Mesothelial cell of epicardium (in vitro differentiated cells): ENCODE measurements around the gene CUZD1. TPM values are rescaled to one million over a fixed set of nuclear protein-coding genes. Genes with fewer than 3 reads are reported as not detected.

ENCODE experiments used
- DNase-seq, 2 experiments: peaks; one replicate each; pipeline ENCODE4 v3.0.0; 2021; ENCODE audit warnings: low spot score in 2 of 2; ENCODE audit not compliant: unreplicated experiment in 2 of 2
- H3K27ac Mint-ChIP-seq: 2 replicates; pipeline ENCODE4 v1.8.0; 2021; ENCODE audit warnings: mixed read lengths
- H3K27me3 Mint-ChIP-seq: 2 replicates; pipeline ENCODE4 v1.8.0; 2021; ENCODE audit warnings: low read depth, mixed read lengths
- H3K36me3 Mint-ChIP-seq: 2 replicates; pipeline ENCODE4 v1.8.0; 2021; ENCODE audit warnings: mixed read lengths
- H3K4me1 Mint-ChIP-seq: 2 replicates; pipeline ENCODE4 v1.8.0; 2021; ENCODE audit warnings: mixed read lengths
- H3K4me3 Mint-ChIP-seq: 2 replicates; pipeline ENCODE4 v1.8.0; 2021; ENCODE audit warnings: mild to moderate bottlenecking, moderate library complexity, mixed read lengths
- H3K9me3 Mint-ChIP-seq: 2 replicates; pipeline ENCODE4 v1.8.0; 2021; ENCODE audit warnings: mixed read lengths
- total RNA-seq: library from RNA; stranded (reverse); gene quantifications from 3 replicates; pipeline ENCODE4 v1.2.1, GENCODE V29; 2021
- TF ChIP-seq, protein P1 (sequence below): fragments of 200-600 bp; sonication (generic); IDR thresholded peaks from one replicate; pipeline ENCODE4 v1.5.0; 2021; ENCODE audit warnings: antibody characterized with exemption; ENCODE audit not compliant: unreplicated experiment

The CUZD1 gene
- total RNA-seq, 1 donor from 2014 or later, result not detected

DNA sequence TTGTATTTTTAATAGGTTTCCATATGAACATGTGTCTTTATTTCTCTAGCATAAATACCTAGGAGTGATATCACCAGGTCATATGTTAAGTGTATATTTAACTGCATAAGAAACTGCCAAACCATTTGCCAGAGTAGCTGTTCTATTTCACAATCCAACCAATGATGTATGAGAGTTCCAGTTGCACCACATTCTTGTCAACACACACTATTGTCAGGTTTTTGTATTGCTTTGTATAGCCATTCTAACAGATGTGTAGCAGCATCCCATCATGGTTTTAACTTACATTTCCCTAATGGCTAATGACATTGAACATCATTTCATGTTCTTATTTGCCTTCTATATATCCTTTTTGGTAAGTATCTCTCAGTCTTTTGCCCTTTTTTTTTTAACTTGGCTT lies 4.1 kb downstream of the CUZD1 start:
- Mint-ChIP-seq H3K36me3 (no peaks in the 10 kb centered on the region), H3K27me3 (peaks cover 23% of the 10 kb centered on the region), H3K4me3 (no peak overlapping the region), H3K9me3 (peaks cover 6% of the 10 kb centered on the region), H3K27ac (no peak overlapping the region), H3K4me1 (peaks cover 2% of the 10 kb centered on the region)
- TF ChIP-seq, protein P1, sequence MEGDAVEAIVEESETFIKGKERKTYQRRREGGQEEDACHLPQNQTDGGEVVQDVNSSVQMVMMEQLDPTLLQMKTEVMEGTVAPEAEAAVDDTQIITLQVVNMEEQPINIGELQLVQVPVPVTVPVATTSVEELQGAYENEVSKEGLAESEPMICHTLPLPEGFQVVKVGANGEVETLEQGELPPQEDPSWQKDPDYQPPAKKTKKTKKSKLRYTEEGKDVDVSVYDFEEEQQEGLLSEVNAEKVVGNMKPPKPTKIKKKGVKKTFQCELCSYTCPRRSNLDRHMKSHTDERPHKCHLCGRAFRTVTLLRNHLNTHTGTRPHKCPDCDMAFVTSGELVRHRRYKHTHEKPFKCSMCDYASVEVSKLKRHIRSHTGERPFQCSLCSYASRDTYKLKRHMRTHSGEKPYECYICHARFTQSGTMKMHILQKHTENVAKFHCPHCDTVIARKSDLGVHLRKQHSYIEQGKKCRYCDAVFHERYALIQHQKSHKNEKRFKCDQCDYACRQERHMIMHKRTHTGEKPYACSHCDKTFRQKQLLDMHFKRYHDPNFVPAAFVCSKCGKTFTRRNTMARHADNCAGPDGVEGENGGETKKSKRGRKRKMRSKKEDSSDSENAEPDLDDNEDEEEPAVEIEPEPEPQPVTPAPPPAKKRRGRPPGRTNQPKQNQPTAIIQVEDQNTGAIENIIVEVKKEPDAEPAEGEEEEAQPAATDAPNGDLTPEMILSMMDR, result no peak
- DNase-seq, result no peak

DNA sequence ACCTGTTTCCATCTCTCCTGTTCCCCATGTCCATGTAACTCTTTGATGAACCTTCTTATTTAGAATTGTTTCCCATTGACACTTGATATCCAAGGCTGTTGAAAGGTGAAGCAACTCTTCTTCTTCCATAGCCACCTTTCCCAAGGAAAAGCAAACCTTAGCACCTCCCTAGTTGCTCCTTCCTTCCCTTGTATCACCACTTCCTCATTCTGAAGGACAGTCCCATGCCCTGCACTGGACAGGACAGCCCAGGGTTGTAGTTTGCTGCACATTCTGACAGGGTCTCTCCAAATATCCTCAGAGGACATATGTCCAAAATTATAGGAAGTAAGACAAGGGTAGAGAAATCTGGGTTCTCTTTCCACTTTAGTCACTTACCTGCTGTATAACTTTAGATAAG lies 6.2 kb downstream of the CUZD1 start:
- DNase-seq, result no peak
- H3K27ac Mint-ChIP-seq, result no peak overlapping the region
- H3K36me3 Mint-ChIP-seq, result no peaks in the 10 kb centered on the region
- peaks cover 6% of the 10 kb centered on the region for H3K9me3 Mint-ChIP-seq
- H3K27me3 Mint-ChIP-seq, result peaks cover 25% of the 10 kb centered on the region
- TF ChIP-seq, protein P1, result no peak
- H3K4me1 Mint-ChIP-seq, result no peaks in the 10 kb centered on the region
- H3K4me3 Mint-ChIP-seq, result no peak overlapping the region

DNA sequence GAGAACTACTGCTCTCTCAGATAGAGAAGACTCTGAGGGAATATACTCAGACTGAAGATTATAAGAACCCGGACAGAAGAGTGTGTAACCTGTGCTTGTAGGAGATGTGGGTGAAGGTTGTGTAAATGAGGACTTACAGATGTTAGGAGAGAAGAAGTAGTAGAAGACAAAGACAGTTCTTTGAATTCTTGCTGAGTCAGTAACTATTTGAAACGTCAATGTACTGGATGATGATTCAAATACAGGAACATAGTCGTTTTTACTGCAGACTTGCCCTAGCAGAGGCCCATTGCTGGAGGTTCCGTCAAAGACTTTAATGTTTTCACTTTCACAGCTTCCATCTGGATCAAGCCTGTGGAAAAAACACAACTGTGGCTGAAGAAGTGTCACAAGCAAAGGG lies 6.8 kb downstream of the CUZD1 start:
- no peak for DNase-seq
- Mint-ChIP-seq H3K9me3 (peaks cover 6% of the 10 kb centered on the region), H3K4me3 (no peak overlapping the region), H3K27ac (no peak overlapping the region), H3K4me1 (no peaks in the 10 kb centered on the region), H3K27me3 (peaks cover 25% of the 10 kb centered on the region), H3K36me3 (no peaks in the 10 kb centered on the region)
- TF ChIP-seq, protein P1, result no peak

DNA sequence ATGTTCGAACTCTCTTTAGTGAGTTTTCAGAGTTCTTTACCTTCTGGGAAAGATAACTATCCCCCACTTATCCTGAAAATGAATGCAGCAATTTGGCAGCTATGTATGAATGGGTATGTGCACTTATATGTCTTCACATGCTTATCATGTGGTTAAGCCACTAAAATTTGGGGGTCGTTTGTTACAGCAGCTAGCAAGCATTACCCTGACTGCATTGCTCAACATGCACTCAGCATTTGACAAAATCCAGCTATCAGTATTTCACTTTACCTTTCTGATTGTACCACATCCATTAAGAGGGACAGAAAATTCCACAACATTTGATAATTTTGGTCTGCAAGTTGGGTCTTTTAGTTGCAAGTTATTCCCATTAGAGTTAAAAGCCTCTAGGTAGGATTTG lies 9.7 kb downstream of the CUZD1 start:
- no peak overlapping the region for H3K4me3 Mint-ChIP-seq
- no peaks in the 10 kb centered on the region for H3K9me3 Mint-ChIP-seq
- H3K36me3 Mint-ChIP-seq, result no peaks in the 10 kb centered on the region
- H3K27ac Mint-ChIP-seq, result no peak overlapping the region
- peaks cover 28% of the 10 kb centered on the region for H3K27me3 Mint-ChIP-seq
- H3K4me1 Mint-ChIP-seq, result no peaks in the 10 kb centered on the region
- TF ChIP-seq, protein P1, result no peak
- DNase-seq, result no peak

DNA sequence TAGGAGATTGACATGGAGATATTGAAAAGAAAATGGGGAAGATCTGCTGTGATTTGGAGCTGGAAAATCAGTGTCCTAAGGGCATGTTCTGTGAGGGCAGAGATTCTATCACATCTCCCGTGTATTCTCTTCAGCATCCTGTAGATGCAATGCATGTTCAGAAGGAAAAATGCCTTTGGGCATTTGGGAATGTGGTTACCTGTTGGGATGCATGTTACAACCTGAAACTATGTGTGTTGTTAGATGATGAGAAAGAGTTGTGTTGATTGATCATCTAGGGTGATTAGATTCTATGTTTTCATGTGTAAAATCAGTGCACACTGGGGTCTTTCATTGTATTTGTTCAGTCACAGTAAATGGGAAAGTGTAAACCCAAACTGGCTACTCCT lies 14.7 kb downstream of the CUZD1 start:
- H3K9me3 Mint-ChIP-seq, result no peaks in the 10 kb centered on the region
- peaks cover 35% of the 10 kb centered on the region for H3K27me3 Mint-ChIP-seq
- H3K27ac Mint-ChIP-seq, result no peak overlapping the region
- no peak for DNase-seq
- TF ChIP-seq, protein P1, result no peak
- no peaks in the 10 kb centered on the region for H3K4me1 Mint-ChIP-seq
- no peaks in the 10 kb centered on the region for H3K36me3 Mint-ChIP-seq
- H3K4me3 Mint-ChIP-seq, result no peak overlapping the region
